GM12878 (cell line): ENCODE data around the gene BOD1L1. TPM values are rescaled to one million over a fixed set of nuclear protein-coding genes. Genes with fewer than 3 reads are reported as not detected.
A peak's percentile ranks its signal among the peaks of the same experiment; 100 is the strongest.

ENCODE experiments used
- ATAC-seq: fragments of 200-7000 bp; cut with Tn5 transposase; 3 replicates; pipeline ENCODE4 v1.9.1; 2020; ENCODE audit warnings: mild to moderate bottlenecking, moderate library complexity
- BruUV-seq: library from RNA; stranded (reverse); fragments of 400-500 nt; replicated peaks from 2 replicates; lab custom pipeline; 2021; lab: Mats Ljungman, UMichigan
- CTCF ChIA-PET: fragments of 300-600 bp; sonication (Branson Sonifier 250); formaldehyde crosslinking; extraction: SDS; loops from one replicate; lab custom pipeline; 2021; ENCODE audit warnings: inconsistent platforms; lab: Yijun Ruan, JAX
- POLR2A ChIA-PET: fragments of 350-600 bp; formaldehyde crosslinking; extraction: SDS; loops from one replicate; lab custom pipeline; 2021; ENCODE audit warnings: inconsistent platforms; lab: Charles Lee
- RAD21 ChIA-PET: fragments of 300-600 bp; sonication (Branson Sonifier 250); formaldehyde crosslinking; loops from one replicate; lab custom pipeline; 2023; ENCODE audit warnings: antibody characterized with exemption; ENCODE audit not compliant: unreplicated experiment; lab: Charles Lee
- SMC1A ChIA-PET: fragments of 300-600 bp; sonication (Branson Sonifier 250); formaldehyde crosslinking; loops from one replicate; lab custom pipeline; 2023; ENCODE audit not compliant: unreplicated experiment, uncharacterized antibody; lab: Charles Lee
- DNase-seq: peaks from one replicate; pipeline ENCODE4 v3.0.0-alpha.2; 2011; ENCODE audit warnings: low read depth, low spot score
- FAIRE-seq: peaks from 3 replicates; lab custom pipeline; 2011; peaks lifted over from hg19 to GRCh38; lab: Jason Lieb, UNC
- H2AFZ ChIP-seq: 2 replicates; pipeline ENCODE4 v1.6.0; 2011; ENCODE audit warnings: low read depth, low read length, control low read depth; ENCODE audit not compliant: control insufficient read depth
- H3K27ac ChIP-seq: 2 replicates; pipeline ENCODE4 v1.5.1; 2011; ENCODE audit warnings: control low read depth; ENCODE audit not compliant: control insufficient read depth, insufficient read depth
- H3K27me3 ChIP-seq, 2 experiments: replicated peaks in 1 of 2; 2 replicates each; pipeline versions ENCODE4 v1.6.0 to v1.6.1; 2011; ENCODE audit warnings: low read length in 1 of 2; ENCODE audit not compliant: control insufficient read depth in 2 of 2, insufficient read depth in 2 of 2
- H3K36me3 ChIP-seq, 2 experiments: 2 replicates each; pipeline ENCODE4 v1.5.1; 2011; ENCODE audit warnings: low read length in 1 of 2; ENCODE audit not compliant: control insufficient read depth in 2 of 2, insufficient read depth in 2 of 2
- H3K4me1 ChIP-seq: 2 replicates; pipeline ENCODE4 v1.6.1; 2011; ENCODE audit warnings: mild to moderate bottlenecking, low read length, moderate library complexity, mixed read lengths; ENCODE audit not compliant: control insufficient read depth, insufficient read depth
- H3K4me2 ChIP-seq: 2 replicates; pipeline ENCODE4 v1.6.0; 2011; ENCODE audit warnings: control low read depth; ENCODE audit not compliant: control insufficient read depth, insufficient read depth
- H3K4me3 ChIP-seq: fragments of 200-600 bp; sonication (generic); 2 replicates; pipeline ENCODE4 v1.5.1; 2016
- H3K79me2 ChIP-seq: 2 replicates; pipeline ENCODE4 v1.6.0; 2011; ENCODE audit warnings: low read length; ENCODE audit not compliant: control insufficient read depth, insufficient read depth
- H3K9ac ChIP-seq: 2 replicates; pipeline ENCODE4 v1.8.0; 2011; ENCODE audit warnings: low read length, control low read depth, mixed read lengths; ENCODE audit not compliant: control insufficient read depth, insufficient read depth
- H3K9me3 ChIP-seq: replicated peaks from 3 replicates; pipeline ENCODE4 v1.5.1; 2011; ENCODE audit warnings: mild to moderate bottlenecking, low read length; ENCODE audit not compliant: control insufficient read depth, insufficient read depth
- H4K20me1 ChIP-seq: 2 replicates; pipeline ENCODE4 v1.6.0; 2011; ENCODE audit not compliant: control insufficient read depth, insufficient read depth
- DPF2 ChIP-seq: fragments of 450-650 bp; IDR thresholded peaks from 2 replicates; pipeline ENCODE4 v1.6.1; 2017; ENCODE audit warnings: mild to moderate bottlenecking
- EGR1 ChIP-seq, 2 experiments: IDR thresholded peaks; 1 replicate in 1 of 2; 2 replicates in 1 of 2; pipeline ENCODE4 v1.6.1; 2011 to 2012; ENCODE audit warnings: low read depth in 2 of 2, low read length in 2 of 2, borderline replicate concordance in 1 of 2, mild to moderate bottlenecking in 1 of 2, moderate library complexity in 1 of 2
- KDM1A ChIP-seq: fragments of 200-600 bp; sonication (generic); IDR thresholded peaks from 2 replicates; pipeline ENCODE4 v1.6.1; 2016; ENCODE audit warnings: borderline replicate concordance
- MTA2 ChIP-seq: fragments of 450-650 bp; IDR thresholded peaks from 2 replicates; pipeline ENCODE4 v1.6.1; 2016; ENCODE audit warnings: low read depth, mild to moderate bottlenecking, moderate library complexity
- NKRF ChIP-seq: fragments of 450-650 bp; conservative IDR thresholded peaks from 2 replicates; pipeline ENCODE4 v1.6.1; 2017; ENCODE audit warnings: mild to moderate bottlenecking, moderate library complexity
- PAX5 ChIP-seq: IDR thresholded peaks from 2 replicates; pipeline ENCODE4 v1.6.1; 2011; ENCODE audit warnings: low read depth, low read length, borderline replicate concordance
- PML ChIP-seq: IDR thresholded peaks from 2 replicates; pipeline ENCODE4 v1.6.1; 2012; ENCODE audit warnings: low read length, inconsistent platforms
- RAD21 ChIP-seq: IDR thresholded peaks from 2 replicates; pipeline ENCODE4 v1.6.1; 2011; ENCODE audit warnings: mild to moderate bottlenecking, low read depth, low read length, moderate library complexity; ENCODE audit not compliant: insufficient read depth
- SMAD1 ChIP-seq: fragments of 450-650 bp; IDR thresholded peaks from 2 replicates; pipeline ENCODE4 v1.6.1; 2018; ENCODE audit warnings: mild to moderate bottlenecking, low read depth; ENCODE audit not compliant: partially characterized antibody
- SP1 ChIP-seq: IDR thresholded peaks from one replicate; pipeline ENCODE4 v1.6.1; 2011; ENCODE audit warnings: low read depth, low read length
- SREBF2 ChIP-seq: IDR thresholded peaks from 2 replicates; pipeline ENCODE4 v1.6.1; 2012; ENCODE audit warnings: mild to moderate bottlenecking, low read length
- STAT1 ChIP-seq: fragments of 450-650 bp; conservative IDR thresholded peaks from 2 replicates; pipeline ENCODE4 v1.6.1; 2014; ENCODE audit warnings: antibody characterized with exemption, mild to moderate bottlenecking
- TCF12 ChIP-seq: IDR thresholded peaks from 2 replicates; pipeline ENCODE4 v1.6.1; 2011; ENCODE audit warnings: low read depth, mild to moderate bottlenecking, low read length
- TCF7 ChIP-seq: IDR thresholded peaks from 2 replicates; pipeline ENCODE4 v1.6.1; 2014; ENCODE audit warnings: antibody characterized with exemption, borderline replicate concordance
- ZNF274 ChIP-seq: IDR thresholded peaks from one replicate; pipeline ENCODE4 v1.8.0; 2011; ENCODE audit not compliant: insufficient read length, insufficient read depth
- WGBS: methylation state at CpG from one replicate; pipeline ENCODE4 v1.1.6; 2016; ENCODE audit warnings: low lambda C conversion rate; ENCODE audit not compliant: insufficient replicate concordance, insufficient coverage; ENCODE audit errors: missing lambda C conversion rate; 5-methylcytosine and 5-hydroxymethylcytosine counted together
- in situ Hi-C: fragments of 300-500 bp; cut with MboI; formaldehyde crosslinking; loops from 9 replicates; pipeline ENCODE4 v1.14.3; 2018; ENCODE audit warnings: mixed read lengths
- intact Hi-C: fragments of 100-400 bp; cut with micrococcal nuclease; formaldehyde crosslinking; loops from one replicate; pipeline ENCODE4 v1.14.2; 2022; ENCODE audit not compliant: unreplicated experiment
- polyA plus RNA-seq, 11 experiments: library from polyadenylated mRNA; depleted of rRNA in 4 of 11; unstranded in 6 of 11; stranded (reverse) in 5 of 11; fragments of >200 nt; fragmentation: Nextera tagmentation in 4 of 11; fragmentation: Illumina TruSeq in 1 of 11; extraction: Ambion mirVana in 4 of 11; extraction: Trizol in 1 of 11; gene quantifications; 1 replicate in 1 of 11; 2 replicates in 10 of 11; pipeline versions ENCODE4 v1.2.1 to v1.2.3, GENCODE V29; 2011 to 2016; ENCODE audit warnings: inconsistent platforms in 2 of 11, missing spikeins in 2 of 11, low read depth in 1 of 11
- total RNA-seq, 4 experiments: library from RNA; depleted of rRNA in 3 of 4; stranded (reverse); fragments of >200 nt in 3 of 4; fragmentation: Illumina TruSeq in 1 of 4; extraction: Trizol in 1 of 4; gene quantifications; 2 replicates each; pipeline versions ENCODE4 v1.2.1 to v1.2.3, GENCODE V29; 2013 to 2021
- TF ChIP-seq, protein P1 (sequence below): fragments of 150-350 bp; IDR thresholded peaks from 2 replicates; pipeline ENCODE4 v1.6.1; 2016; ENCODE audit warnings: low read depth, low read length

The BOD1L1 gene
- total and polyA plus RNA-seq, 10 of the 15 experiments (the other 5 are each of a cell fraction or from before 2014, with no cell fraction given) = 6.8 to 41.6 (median 24.3) TPM

GRCh38 chr4:13633671-13634070, 6.1 kb upstream of the BOD1L1 start (continued):
- TF ChIP-seq SREBF2 (no peak), TCF7 (no peak), MTA2 (no peak), PML (no peak)

DNA sequence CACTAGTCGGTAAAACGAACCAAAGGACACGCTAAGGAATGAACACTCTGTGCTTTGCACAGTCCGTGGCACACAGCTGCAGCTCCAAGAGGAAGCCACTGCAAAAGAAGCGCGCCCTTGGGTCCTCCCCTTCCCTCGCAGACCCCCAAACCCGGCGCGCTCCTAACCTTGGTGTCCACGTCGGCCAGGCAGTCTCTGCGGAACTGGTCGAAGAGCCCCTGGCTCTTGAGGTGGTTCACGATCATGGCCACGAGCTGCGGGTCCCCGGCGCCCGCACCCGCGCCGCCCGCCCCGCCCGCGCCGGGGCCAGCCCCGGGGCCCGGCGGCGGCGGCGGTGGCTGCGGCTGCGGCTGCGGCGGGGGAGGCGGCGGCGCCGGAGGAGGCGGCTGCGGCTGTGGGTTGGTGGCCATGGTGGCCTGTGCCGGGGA, 333 bp downstream of the BOD1L1 start:
- ATAC-seq = peak; percentile 52

More for the DNA sequence above, 333 bp downstream of the BOD1L1 start:
- Histone ChIP-seq H3K27me3 (no peaks in the 10 kb centered on the region), H3K79me2 (peaks cover 39% of the 10 kb centered on the region), H3K36me3 (no peaks in the 10 kb centered on the region), H3K27ac (peak overlapping the region; percentile 90), H3K4me3 (peak overlapping the region; percentile 92), H2AFZ (peak overlapping the region; percentile 90), H4K20me1 (no peaks in the 10 kb centered on the region), H3K9ac (peak overlapping the region; percentile 89), H3K4me2 (peak overlapping the region; percentile 81), H3K9me3 (no peaks in the 10 kb centered on the region), H3K4me1 (no peaks in the 10 kb centered on the region)
- ChIA-PET SMC1A (interaction anchor here (2.5 kb wide), 1 partner anchor 16 kb away, joined by 18 read pairs; no protein-coding TSS in a partner anchor), CTCF (interaction anchor here (0.7 kb wide), 1 partner anchor 16 kb away, joined by 3 read pairs; no protein-coding TSS in a partner anchor), POLR2A (interaction anchor here (1.8 kb wide), 1 partner anchor 10 kb away, joined by 4 read pairs; no protein-coding TSS in a partner anchor), RAD21 (interaction anchor here (2.0 kb wide), 1 partner anchor 16 kb away, joined by 9 read pairs; no protein-coding TSS in a partner anchor)
- in situ Hi-C loops = no loop called here
- 0 out of 3 replicates have a peak, but pooled peaks of 1 of the 2 experiments have one; percentile 3 for TF ChIP-seq EGR1 (IDR thresholded peaks at IDR 0.05; ENCODE audit: borderline replicate concordance in 1 of 2, low read depth in 2 of 2, low read length in 2 of 2)
- no peak for TF ChIP-seq TCF12
- TF ChIP-seq NKRF = no peak
- no peak for TF ChIP-seq SP1
- no peak for TF ChIP-seq RAD21
- no peak for TF ChIP-seq TCF7
- 0 out of 2 replicates have a peak, but pooled peaks have one; percentile 19 for TF ChIP-seq PAX5
- TF ChIP-seq DPF2 = peak; percentile 79
- TF ChIP-seq, protein P1, sequence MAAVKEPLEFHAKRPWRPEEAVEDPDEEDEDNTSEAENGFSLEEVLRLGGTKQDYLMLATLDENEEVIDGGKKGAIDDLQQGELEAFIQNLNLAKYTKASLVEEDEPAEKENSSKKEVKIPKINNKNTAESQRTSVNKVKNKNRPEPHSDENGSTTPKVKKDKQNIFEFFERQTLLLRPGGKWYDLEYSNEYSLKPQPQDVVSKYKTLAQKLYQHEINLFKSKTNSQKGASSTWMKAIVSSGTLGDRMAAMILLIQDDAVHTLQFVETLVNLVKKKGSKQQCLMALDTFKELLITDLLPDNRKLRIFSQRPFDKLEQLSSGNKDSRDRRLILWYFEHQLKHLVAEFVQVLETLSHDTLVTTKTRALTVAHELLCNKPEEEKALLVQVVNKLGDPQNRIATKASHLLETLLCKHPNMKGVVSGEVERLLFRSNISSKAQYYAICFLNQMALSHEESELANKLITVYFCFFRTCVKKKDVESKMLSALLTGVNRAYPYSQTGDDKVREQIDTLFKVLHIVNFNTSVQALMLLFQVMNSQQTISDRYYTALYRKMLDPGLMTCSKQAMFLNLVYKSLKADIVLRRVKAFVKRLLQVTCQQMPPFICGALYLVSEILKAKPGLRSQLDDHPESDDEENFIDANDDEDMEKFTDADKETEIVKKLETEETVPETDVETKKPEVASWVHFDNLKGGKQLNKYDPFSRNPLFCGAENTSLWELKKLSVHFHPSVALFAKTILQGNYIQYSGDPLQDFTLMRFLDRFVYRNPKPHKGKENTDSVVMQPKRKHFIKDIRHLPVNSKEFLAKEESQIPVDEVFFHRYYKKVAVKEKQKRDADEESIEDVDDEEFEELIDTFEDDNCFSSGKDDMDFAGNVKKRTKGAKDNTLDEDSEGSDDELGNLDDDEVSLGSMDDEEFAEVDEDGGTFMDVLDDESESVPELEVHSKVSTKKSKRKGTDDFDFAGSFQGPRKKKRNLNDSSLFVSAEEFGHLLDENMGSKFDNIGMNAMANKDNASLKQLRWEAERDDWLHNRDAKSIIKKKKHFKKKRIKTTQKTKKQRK = no peak
- TF ChIP-seq SMAD1 = no peak
- no peak for TF ChIP-seq KDM1A
- TF ChIP-seq STAT1 = no peak
- no peak for TF ChIP-seq ZNF274
- intact Hi-C loops = loop anchor here (10.0 kb wide), 3 partner anchors 142 to 1378 kb away; partner anchors contain the start of genes CPEB2 and RAB28
- FAIRE-seq = no peak
- no TSS peak for BruUV-seq
- 0% methylated on average over 10 of the region's 45 CpGs for WGBS
- no peak for DNase-seq
